Measurements from ENCODE around the gene ZNF585A. TPM values are rescaled to one million over a fixed set of nuclear protein-coding genes. Genes with fewer than 3 reads are reported as not detected.
"Not testable (repeated sequence)": the region's sequence is repeated elsewhere in the genome, so short reads cannot be mapped to it uniquely, and the experiment has no call there.

Gene ZNF585A
- total RNA-seq, 3 donors from 2014 or later, result 6.1 to 15.1 (median 15.1) TPM

- intact Hi-C loops (cut with DNase I; ENCODE audit: low total_unique reads), result no loop called here
- peak within 1 kb of the TSS; percentile 85 to 93 for H3K27ac ChIP-seq
- no peak for TF ChIP-seq CTCF (IDR thresholded peaks at IDR 0.05)
- TF ChIP-seq POLR2AphosphoS5 (IDR thresholded peaks at IDR 0.05), result peak; percentile 59 to 84 (median 77)
- peak; percentile 22 for TF ChIP-seq POLR2A (IDR thresholded peaks at IDR 0.05)
These were observed 45.5 kb upstream of the ZNF585A start, which contains the start of gene ZNF383 for GRCh38 chr19:37217775-37218591. Gene ZNF383, plus strand, starts transcription at chr19:37218214. Its CDS starts 12,240 bp downstream, at chr19:37230454.

GRCh38 chr19:37217480-37217774, 44.9 kb upstream of the ZNF585A start:
- intact Hi-C loops (cut with DNase I; ENCODE audit: low total_unique reads), result no loop called here
- H3K27ac ChIP-seq, result peak overlapping the region; percentile 85 to 93

More at GRCh38 chr19:37217775-37218591, 45.5 kb upstream of the ZNF585A start, which contains the start of gene ZNF383:
- DNase-seq (ENCODE audit: low spot score in 2 of 2), result peak; percentile 77 to 83
- no peaks in the 10 kb centered on the region for H3K36me3 ChIP-seq
- peak within 1 kb of the TSS; percentile 66 to 96 (median 84) for H3K4me3 ChIP-seq
- H3K9me3 ChIP-seq, result peaks cover 6 to 11% of the 10 kb centered on the region in 2 donors
- no peaks in the 10 kb centered on the region for H3K27me3 ChIP-seq
- peaks cover 0 to 4% of the 10 kb centered on the region in 2 donors for H3K4me1 ChIP-seq

GRCh38 chr19:37197768-37198167, 25.3 kb upstream of the ZNF585A start:
- no peaks in the 10 kb centered on the region for H3K4me1 ChIP-seq
- H3K4me3 ChIP-seq, result no peak overlapping the region
- peaks cover 54 to 80% of the 10 kb centered on the region in 2 donors for H3K9me3 ChIP-seq
- intact Hi-C loops (cut with DNase I; ENCODE audit: low total_unique reads), result no loop called here
- TF ChIP-seq POLR2AphosphoS5 (IDR thresholded peaks at IDR 0.05), result no peak
- no peak for TF ChIP-seq CTCF (IDR thresholded peaks at IDR 0.05)
- TF ChIP-seq POLR2A (IDR thresholded peaks at IDR 0.05), result no peak
- H3K27ac ChIP-seq, result no peak overlapping the region
- H3K27me3 ChIP-seq, result no peaks in the 10 kb centered on the region
- H3K36me3 ChIP-seq, result no peaks in the 10 kb centered on the region
- DNase-seq (ENCODE audit: low spot score in 2 of 2), result no peak

More at GRCh38 chr19:37217480-37217774, 44.9 kb upstream of the ZNF585A start:
- Histone ChIP-seq H3K9me3 (peaks cover 4 to 5% of the 10 kb centered on the region in 2 donors), H3K36me3 (no peaks in the 10 kb centered on the region), H3K27me3 (no peaks in the 10 kb centered on the region), H3K4me1 (peaks cover 0 to 4% of the 10 kb centered on the region in 2 donors), H3K4me3 (peak overlapping the region; percentile 66 to 96 (median 84))
- DNase-seq (ENCODE audit: low spot score in 2 of 2), result no peak
- TF ChIP-seq POLR2A (IDR thresholded peaks at IDR 0.05), result no peak
- no peak for TF ChIP-seq CTCF (IDR thresholded peaks at IDR 0.05)
- no peak for TF ChIP-seq POLR2AphosphoS5 (IDR thresholded peaks at IDR 0.05)

GRCh38 chr19:37197115-37197514, 24.6 kb upstream of the ZNF585A start:
- H3K27ac ChIP-seq; H3K36me3 ChIP-seq; H3K4me3 ChIP-seq; intact Hi-C loops (cut with DNase I; ENCODE audit: low total_unique reads); H3K27me3 ChIP-seq; DNase-seq (ENCODE audit: low spot score in 2 of 2); H3K4me1 ChIP-seq: not testable (repeated sequence)
- peaks cover 60 to 87% of the 10 kb centered on the region in 2 donors for H3K9me3 ChIP-seq

- H3K27me3 ChIP-seq; DNase-seq (ENCODE audit: low spot score in 2 of 2); H3K36me3 ChIP-seq; intact Hi-C loops (cut with DNase I; ENCODE audit: low total_unique reads); H3K27ac ChIP-seq; H3K4me1 ChIP-seq; H3K4me3 ChIP-seq: not testable (repeated sequence)
- peaks cover 74 to 94% of the 10 kb centered on the region in 2 donors for H3K9me3 ChIP-seq
These were observed 22.8 kb upstream of the ZNF585A start for GRCh38 chr19:37195248-37195647.

GRCh38 chr19:37186071-37186470, 13.6 kb upstream of the ZNF585A start:
- H3K4me3 ChIP-seq; H3K27ac ChIP-seq; H3K4me1 ChIP-seq; intact Hi-C loops (cut with DNase I; ENCODE audit: low total_unique reads); DNase-seq (ENCODE audit: low spot score in 2 of 2); H3K27me3 ChIP-seq: not testable (repeated sequence)
- Histone ChIP-seq H3K9me3 (peaks cover 85 to 94% of the 10 kb centered on the region in 2 donors), H3K36me3 (peaks cover 27% of the 10 kb centered on the region)

Data from breast epithelium (tissue), 4 donors.